ENCODE measurements around the gene SDHB. TPM values are rescaled to one million over a fixed set of nuclear protein-coding genes. Genes with fewer than 3 reads are reported as not detected.

Gene SDHB
- total and polyA plus RNA-seq, 2 of the 8 experiments (the other 6 are each of a cell fraction or from before 2014, with no cell fraction given): 84.0 to 98.7 TPM

DNA sequence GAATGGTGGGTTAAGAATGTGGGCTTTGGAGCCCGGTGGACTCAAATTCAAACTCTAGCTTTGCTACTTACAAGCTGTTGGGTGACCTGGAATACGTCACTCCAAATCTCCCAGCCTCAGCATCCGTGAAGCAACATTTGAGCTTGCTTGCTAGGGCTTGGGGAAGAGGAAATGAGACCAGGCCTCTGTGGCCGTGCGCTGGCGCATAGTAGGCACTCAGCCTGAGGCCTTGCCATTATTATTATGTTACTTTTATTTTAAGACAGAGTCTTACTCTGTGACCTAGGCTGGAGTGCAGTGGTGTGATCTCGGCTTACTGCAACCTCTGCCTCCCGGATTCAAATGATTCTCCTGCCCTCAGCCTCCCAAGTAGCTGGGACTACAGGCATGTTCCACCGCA lies 61.2 kb downstream of the SDHB start (continued):
- TF ChIP-seq, protein P1, sequence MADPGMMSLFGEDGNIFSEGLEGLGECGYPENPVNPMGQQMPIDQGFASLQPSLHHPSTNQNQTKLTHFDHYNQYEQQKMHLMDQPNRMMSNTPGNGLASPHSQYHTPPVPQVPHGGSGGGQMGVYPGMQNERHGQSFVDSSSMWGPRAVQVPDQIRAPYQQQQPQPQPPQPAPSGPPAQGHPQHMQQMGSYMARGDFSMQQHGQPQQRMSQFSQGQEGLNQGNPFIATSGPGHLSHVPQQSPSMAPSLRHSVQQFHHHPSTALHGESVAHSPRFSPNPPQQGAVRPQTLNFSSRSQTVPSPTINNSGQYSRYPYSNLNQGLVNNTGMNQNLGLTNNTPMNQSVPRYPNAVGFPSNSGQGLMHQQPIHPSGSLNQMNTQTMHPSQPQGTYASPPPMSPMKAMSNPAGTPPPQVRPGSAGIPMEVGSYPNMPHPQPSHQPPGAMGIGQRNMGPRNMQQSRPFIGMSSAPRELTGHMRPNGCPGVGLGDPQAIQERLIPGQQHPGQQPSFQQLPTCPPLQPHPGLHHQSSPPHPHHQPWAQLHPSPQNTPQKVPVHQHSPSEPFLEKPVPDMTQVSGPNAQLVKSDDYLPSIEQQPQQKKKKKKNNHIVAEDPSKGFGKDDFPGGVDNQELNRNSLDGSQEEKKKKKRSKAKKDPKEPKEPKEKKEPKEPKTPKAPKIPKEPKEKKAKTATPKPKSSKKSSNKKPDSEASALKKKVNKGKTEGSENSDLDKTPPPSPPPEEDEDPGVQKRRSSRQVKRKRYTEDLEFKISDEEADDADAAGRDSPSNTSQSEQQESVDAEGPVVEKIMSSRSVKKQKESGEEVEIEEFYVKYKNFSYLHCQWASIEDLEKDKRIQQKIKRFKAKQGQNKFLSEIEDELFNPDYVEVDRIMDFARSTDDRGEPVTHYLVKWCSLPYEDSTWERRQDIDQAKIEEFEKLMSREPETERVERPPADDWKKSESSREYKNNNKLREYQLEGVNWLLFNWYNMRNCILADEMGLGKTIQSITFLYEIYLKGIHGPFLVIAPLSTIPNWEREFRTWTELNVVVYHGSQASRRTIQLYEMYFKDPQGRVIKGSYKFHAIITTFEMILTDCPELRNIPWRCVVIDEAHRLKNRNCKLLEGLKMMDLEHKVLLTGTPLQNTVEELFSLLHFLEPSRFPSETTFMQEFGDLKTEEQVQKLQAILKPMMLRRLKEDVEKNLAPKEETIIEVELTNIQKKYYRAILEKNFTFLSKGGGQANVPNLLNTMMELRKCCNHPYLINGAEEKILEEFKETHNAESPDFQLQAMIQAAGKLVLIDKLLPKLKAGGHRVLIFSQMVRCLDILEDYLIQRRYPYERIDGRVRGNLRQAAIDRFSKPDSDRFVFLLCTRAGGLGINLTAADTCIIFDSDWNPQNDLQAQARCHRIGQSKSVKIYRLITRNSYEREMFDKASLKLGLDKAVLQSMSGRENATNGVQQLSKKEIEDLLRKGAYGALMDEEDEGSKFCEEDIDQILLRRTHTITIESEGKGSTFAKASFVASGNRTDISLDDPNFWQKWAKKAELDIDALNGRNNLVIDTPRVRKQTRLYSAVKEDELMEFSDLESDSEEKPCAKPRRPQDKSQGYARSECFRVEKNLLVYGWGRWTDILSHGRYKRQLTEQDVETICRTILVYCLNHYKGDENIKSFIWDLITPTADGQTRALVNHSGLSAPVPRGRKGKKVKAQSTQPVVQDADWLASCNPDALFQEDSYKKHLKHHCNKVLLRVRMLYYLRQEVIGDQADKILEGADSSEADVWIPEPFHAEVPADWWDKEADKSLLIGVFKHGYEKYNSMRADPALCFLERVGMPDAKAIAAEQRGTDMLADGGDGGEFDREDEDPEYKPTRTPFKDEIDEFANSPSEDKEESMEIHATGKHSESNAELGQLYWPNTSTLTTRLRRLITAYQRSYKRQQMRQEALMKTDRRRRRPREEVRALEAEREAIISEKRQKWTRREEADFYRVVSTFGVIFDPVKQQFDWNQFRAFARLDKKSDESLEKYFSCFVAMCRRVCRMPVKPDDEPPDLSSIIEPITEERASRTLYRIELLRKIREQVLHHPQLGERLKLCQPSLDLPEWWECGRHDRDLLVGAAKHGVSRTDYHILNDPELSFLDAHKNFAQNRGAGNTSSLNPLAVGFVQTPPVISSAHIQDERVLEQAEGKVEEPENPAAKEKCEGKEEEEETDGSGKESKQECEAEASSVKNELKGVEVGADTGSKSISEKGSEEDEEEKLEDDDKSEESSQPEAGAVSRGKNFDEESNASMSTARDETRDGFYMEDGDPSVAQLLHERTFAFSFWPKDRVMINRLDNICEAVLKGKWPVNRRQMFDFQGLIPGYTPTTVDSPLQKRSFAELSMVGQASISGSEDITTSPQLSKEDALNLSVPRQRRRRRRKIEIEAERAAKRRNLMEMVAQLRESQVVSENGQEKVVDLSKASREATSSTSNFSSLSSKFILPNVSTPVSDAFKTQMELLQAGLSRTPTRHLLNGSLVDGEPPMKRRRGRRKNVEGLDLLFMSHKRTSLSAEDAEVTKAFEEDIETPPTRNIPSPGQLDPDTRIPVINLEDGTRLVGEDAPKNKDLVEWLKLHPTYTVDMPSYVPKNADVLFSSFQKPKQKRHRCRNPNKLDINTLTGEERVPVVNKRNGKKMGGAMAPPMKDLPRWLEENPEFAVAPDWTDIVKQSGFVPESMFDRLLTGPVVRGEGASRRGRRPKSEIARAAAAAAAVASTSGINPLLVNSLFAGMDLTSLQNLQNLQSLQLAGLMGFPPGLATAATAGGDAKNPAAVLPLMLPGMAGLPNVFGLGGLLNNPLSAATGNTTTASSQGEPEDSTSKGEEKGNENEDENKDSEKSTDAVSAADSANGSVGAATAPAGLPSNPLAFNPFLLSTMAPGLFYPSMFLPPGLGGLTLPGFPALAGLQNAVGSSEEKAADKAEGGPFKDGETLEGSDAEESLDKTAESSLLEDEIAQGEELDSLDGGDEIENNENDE (IDR thresholded peaks at IDR 0.05; ENCODE audit: insufficient replicate concordance, low read length): no peak
- TF ChIP-seq CBX5 (IDR thresholded peaks at IDR 0.05; ENCODE audit: low read depth, low read length) (no peak), RAD21 (IDR thresholded peaks at IDR 0.05 in 1 of 2, conservative IDR thresholded peaks at IDR 0.05 in 1 of 2; ENCODE audit: low read depth in 2 of 2, low read length in 2 of 2) (no peak), ZNF274 (IDR thresholded peaks at IDR 0.05; ENCODE audit: borderline replicate concordance, extremely low read depth, low read length) (no peak), JUND (IDR thresholded peaks at IDR 0.05; ENCODE audit: low read length) (no peak)
